ENCODE data around the gene MICAL2. TPM values are rescaled to one million over a fixed set of nuclear protein-coding genes. Genes with fewer than 3 reads are reported as not detected.

MICAL2 gene
- total and polyA plus RNA-seq, 2 donors (not counting 3 experiments of a cell fraction or from before 2014, with no cell fraction given): 67.6 to 200 TPM

- Histone ChIP-seq H4K20me1 (replicated peaks; ENCODE audit: control insufficient read depth, extremely low read depth, insufficient read depth, low read length) (no peaks in the 10 kb centered on the region), H3K9ac (replicated peaks; ENCODE audit: extremely low read depth, insufficient read depth, low read length) (no peak overlapping the region), H3K9me1 (replicated peaks; ENCODE audit: control insufficient read depth, extremely low read depth, insufficient read depth, low read length) (no peaks in the 10 kb centered on the region), H3K4me2 (ENCODE audit: insufficient read depth, low read length) (no peak overlapping the region), H3K4me1 (ENCODE audit: control insufficient read depth, extremely low read depth, insufficient read depth, low read length) (peaks cover 38% of the 10 kb centered on the region), H3K79me2 (ENCODE audit: control insufficient read depth, insufficient read depth, low read length) (peaks cover 77% of the 10 kb centered on the region), H2AFZ (ENCODE audit: low read depth, low read length) (no peak overlapping the region), H3K27ac (ENCODE audit: insufficient read depth, low read depth, low read length) (no peak overlapping the region), H3K9me3 (replicated peaks; ENCODE audit: control insufficient read depth, insufficient read depth, low read length) (no peaks in the 10 kb centered on the region), H3K36me3 (ENCODE audit: control insufficient read depth in 2 of 2, extremely low read depth in 1 of 2, insufficient read depth in 2 of 2, low read length in 2 of 2) (no peaks in the 10 kb centered on the region), H3K4me3 (replicated peaks in 1 of 3; ENCODE audit: insufficient read depth in 1 of 3, low read depth in 1 of 3, low read length in 3 of 3) (no peak overlapping the region), H3K27me3 (ENCODE audit: control insufficient read depth in 2 of 2, insufficient read depth in 2 of 2, low read length in 2 of 2) (no peaks in the 10 kb centered on the region)
- TF ChIP-seq POLR2A (IDR thresholded peaks at IDR 0.05; ENCODE audit: low read depth, low read length) (no peak), MAX (IDR thresholded peaks at IDR 0.05; ENCODE audit: insufficient read depth, insufficient read length) (no peak), JUN (IDR thresholded peaks at IDR 0.05; ENCODE audit: borderline replicate concordance, insufficient read depth, insufficient read length, low read depth) (no peak), CTCF (IDR thresholded peaks at IDR 0.05; ENCODE audit: extremely low read depth in 1 of 2, insufficient read depth in 1 of 2, low read depth in 1 of 2, low read length in 2 of 2) (no peak), MYC (IDR thresholded peaks at IDR 0.05; ENCODE audit: low read depth, low read length) (no peak), FOS (IDR thresholded peaks at IDR 0.05; ENCODE audit: borderline replicate concordance, insufficient read depth, low read length) (no peak), EZH2 (IDR thresholded peaks at IDR 0.05; ENCODE audit: borderline replicate concordance, low read depth, low read length, severe bottlenecking) (no peak), GATA2 (IDR thresholded peaks at IDR 0.05; ENCODE audit: insufficient read depth, insufficient read length, low read depth, low read length) (no peak), POLR2AphosphoS5 (IDR thresholded peaks at IDR 0.05; ENCODE audit: insufficient read depth, low read depth, low read length) (no peak)
- intact Hi-C loops (cut with micrococcal nuclease) (no loop called here), dilution Hi-C loops (cut with MboI; ENCODE audit: extremely low pct_ligation_motif_present, low sequenced_read_pairs) (no loop called here)
- no peak for FAIRE-seq
- ChIA-PET POLR2A (no interaction called here), CTCF (interaction anchor here (1.0 to 1.7 kb wide), 2 partner anchors 22 to 107 kb away, joined by 3 to 4 read pairs; no protein-coding TSS in a partner anchor)
- DNase-seq (ENCODE audit: low read depth, low spot score): no peak
- no TSS peak for BruUV-seq (replicated peaks)
These were observed 18.8 kb downstream of the MICAL2 start for GRCh38 chr11:12129227-12129626.

All from endothelial cell of umbilical vein (primary cell).